LNCAP (cell line): ENCODE results near the gene DOCK10.

Experiments used
- CTCF ChIP-seq: fragments of 450-650 bp; IDR thresholded peaks from 2 replicates; pipeline ENCODE4 v1.5.1; 2017; ENCODE audit warnings: mild to moderate bottlenecking

Gene DOCK10

GRCh38 chr2:224881846-224882245, 160.4 kb downstream of the DOCK10 start:
- TF ChIP-seq CTCF, result no peak

DNA sequence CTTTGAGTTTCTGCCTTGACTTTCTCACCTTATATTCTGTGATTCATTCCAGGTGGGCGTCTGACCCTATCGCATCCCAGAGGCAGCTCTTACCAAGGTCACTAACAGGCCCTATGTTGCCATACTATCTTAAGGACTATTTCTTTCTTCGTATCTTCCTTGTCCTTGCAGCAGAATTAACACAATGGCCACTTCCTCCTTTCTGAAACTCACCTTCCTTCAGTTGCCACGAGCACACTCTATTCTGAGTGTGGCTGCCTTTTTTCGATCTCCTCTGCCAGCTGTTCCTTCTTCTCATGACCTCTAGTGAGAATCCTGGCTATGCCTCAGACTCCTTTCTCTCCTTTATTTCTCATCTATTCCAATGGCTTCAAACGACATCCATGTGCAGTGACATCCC, 165.7 kb downstream of the DOCK10 start:
- TF ChIP-seq CTCF, result no peak

GRCh38 chr2:224875841-224876240, 166.4 kb downstream of the DOCK10 start:
- TF ChIP-seq CTCF, result no peak

GRCh38 chr2:224875153-224875552, 167.1 kb downstream of the DOCK10 start:
- no peak for TF ChIP-seq CTCF

- no peak for TF ChIP-seq CTCF
Observed at GRCh38 chr2:224871813-224872212, 170.5 kb downstream of the DOCK10 start.

DNA sequence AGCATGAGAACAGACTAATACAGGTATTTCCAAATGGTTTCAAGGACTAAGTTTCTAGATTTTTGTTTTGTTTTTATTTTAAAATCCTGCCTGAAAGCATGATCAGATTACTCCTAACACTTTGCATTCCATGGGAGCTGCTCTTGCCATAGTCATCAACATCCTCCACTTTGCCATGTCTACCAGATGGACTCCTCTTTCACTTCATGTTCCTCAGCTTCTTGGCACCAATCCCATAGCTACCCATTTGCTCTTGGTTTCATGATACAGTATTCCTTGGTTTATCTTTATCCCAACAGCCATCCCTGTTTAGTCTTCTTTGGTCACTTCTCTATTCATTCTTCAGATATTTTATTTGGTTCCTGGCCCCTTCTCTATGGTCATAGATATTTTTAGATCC, 171.9 kb downstream of the DOCK10 start:
- no peak for TF ChIP-seq CTCF

- TF ChIP-seq CTCF, result no peak
Observed at GRCh38 chr2:224869601-224870233, 172.6 kb downstream of the DOCK10 start.

DNA sequence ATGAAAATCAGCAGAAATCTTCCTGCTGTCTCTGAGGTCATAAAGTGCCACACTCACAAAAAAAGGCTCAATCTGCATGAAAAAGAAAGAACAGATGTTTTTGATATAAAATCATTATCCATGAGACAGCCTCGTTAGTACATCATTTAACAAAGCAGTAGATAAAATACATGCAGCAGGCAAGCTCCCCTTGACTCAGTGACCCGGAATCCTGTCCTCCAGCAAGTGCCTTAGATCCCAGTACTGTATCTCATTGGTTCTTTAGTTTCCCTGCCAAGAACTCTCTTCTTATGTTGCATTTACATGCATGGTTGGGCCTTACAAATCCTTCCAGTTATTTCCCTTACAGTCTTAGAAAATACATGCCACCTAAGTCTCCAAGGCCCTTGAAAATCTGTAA, 177.3 kb downstream of the DOCK10 start:
- no peak for TF ChIP-seq CTCF
